LNCaP clone FGC (cell line): ENCODE results near the gene PCDHGB5.
A peak's percentile ranks its signal among the peaks of the same experiment; 100 is the strongest.
"Not testable (repeated sequence)": the region's sequence is repeated elsewhere in the genome, so short reads cannot be mapped to it uniquely, and the experiment has no call there.

Source experiments
- DNase-seq: peaks from one replicate; pipeline ENCODE4 v3.0.0-alpha.2; 2011; ENCODE audit warnings: low read depth
- H3K4me3 ChIP-seq: 2 replicates; pipeline ENCODE4 v1.5.1; 2011; ENCODE audit warnings: mild to moderate bottlenecking, low read depth, low read length, control low read depth
- CTCF ChIP-seq: IDR thresholded peaks from 2 replicates; pipeline ENCODE4 v1.5.1; 2012; ENCODE audit warnings: mild to moderate bottlenecking; ENCODE audit not compliant: control insufficient read depth, insufficient read depth; ENCODE audit errors: extremely low read depth

The PCDHGB5 gene

DNA sequence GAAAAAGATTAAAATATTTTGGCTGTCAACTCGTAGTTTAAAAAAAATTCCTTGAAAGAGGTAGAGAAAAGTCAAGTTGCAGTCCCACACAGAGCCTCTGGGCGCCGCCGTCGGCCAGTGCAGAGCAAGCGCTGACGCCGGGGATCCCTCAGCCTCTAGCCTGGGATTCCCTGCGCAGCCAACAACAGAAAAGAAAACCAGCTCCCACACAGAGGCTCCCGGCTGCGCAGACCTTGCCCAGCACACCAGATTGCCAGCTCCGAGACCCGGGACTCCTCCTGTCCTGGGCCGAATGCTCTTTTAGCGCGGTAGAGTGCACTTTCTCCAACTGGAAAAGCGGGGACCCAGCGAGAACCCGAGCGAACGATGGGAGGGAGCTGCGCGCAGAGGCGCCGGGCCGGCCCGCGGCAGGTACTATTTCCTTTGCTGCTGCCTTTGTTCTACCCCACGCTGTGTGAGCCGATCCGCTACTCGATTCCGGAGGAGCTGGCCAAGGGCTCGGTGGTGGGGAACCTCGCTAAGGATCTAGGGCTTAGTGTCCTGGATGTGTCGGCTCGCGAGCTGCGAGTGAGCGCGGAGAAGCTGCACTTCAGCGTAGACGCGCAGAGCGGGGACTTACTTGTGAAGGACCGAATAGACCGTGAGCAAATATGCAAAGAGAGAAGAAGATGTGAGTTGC, 19.9 kb downstream of the PCDHGB5 start, which contains the start of gene PCDHGB7:
Gene PCDHGB7 (plus strand): TSS at position 184 of the 679 bp plus-strand sequence. CDS start 183 bp downstream, at position 367.
- not testable (repeated sequence) for H3K4me3 ChIP-seq, DNase-seq
- TF ChIP-seq CTCF: 0 out of 2 replicates have a peak, but pooled peaks have one; percentile 22

DNA sequence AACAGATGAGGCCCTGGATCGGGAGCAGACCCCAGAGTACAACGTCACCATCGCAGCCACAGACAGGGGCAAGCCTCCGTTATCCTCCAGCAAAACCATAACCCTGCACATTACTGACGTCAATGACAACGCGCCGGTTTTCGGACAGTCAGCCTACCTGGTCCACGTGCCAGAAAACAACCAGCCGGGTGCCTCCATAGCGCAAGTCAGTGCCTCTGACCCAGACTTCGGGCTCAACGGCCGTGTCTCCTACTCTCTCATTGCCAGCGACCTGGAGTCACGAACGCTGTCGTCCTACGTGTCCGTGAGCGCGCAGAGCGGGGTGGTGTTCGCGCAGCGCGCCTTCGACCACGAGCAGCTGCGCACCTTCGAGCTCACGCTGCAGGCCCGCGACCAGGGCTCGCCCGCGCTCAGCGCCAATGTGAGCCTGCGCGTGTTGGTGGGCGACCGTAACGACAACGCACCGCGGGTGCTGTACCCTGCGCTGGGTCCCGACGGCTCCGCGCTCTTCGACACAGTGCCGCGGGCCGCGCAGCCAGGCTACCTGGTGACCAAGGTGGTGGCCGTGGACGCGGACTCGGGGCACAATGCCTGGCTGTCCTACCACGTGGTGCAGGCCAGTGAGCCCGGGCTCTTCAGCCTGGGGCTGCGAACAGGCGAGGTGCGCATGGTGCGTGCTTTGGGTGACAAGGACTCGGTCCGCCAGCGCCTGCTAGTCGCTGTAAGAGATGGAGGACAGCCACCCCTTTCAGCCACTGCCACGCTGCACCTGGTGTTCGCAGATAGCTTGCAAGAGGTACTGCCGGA, 21.5 kb downstream of the PCDHGB5 start:
- no peak for TF ChIP-seq CTCF
- DNase-seq: no peak
- no peak overlapping the region for H3K4me3 ChIP-seq

GRCh38 chr5:141420855-141421488, 23.2 kb downstream of the PCDHGB5 start, which contains the start of gene PCDHGA11:
PCDHGA11 (plus strand) TSS chr5:141421051; CDS start chr5:141421228, 177 bp downstream.
- no peak within 1 kb of the TSS for H3K4me3 ChIP-seq
- TF ChIP-seq CTCF: 0 out of 2 replicates have a peak, but pooled peaks have one; percentile 5
- no peak for DNase-seq

DNA sequence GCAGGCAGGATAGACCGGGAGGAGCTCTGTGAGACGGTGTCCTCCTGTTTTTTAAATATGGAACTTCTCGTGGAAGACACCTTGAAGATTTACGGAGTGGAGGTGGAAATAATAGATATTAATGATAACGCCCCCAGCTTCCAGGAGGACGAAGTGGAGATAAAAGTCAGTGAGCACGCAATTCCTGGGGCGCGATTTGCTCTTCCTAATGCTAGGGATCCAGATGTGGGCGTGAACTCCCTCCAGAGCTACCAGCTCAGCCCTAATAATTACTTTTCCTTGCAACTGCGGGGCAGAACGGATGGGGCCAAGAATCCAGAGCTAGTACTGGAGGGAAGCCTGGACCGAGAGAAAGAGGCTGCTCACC, 23.7 kb downstream of the PCDHGB5 start:
- no peak for TF ChIP-seq CTCF
- no peak for DNase-seq
- H3K4me3 ChIP-seq: no peak overlapping the region

- no peak for DNase-seq
- no peak for TF ChIP-seq CTCF
- H3K4me3 ChIP-seq: no peak overlapping the region
Observed at GRCh38 chr5:141422742-141423291, 25.1 kb downstream of the PCDHGB5 start.

- H3K4me3 ChIP-seq: no peak overlapping the region
- no peak for DNase-seq
- no peak for TF ChIP-seq CTCF
Observed at GRCh38 chr5:141427783-141428426, 30.2 kb downstream of the PCDHGB5 start.
